Loucy (cell line): Measurements from ENCODE around the gene DNM2.

ENCODE experiments used
- EZH2phosphoT487 ChIP-seq: fragments of 200-600 bp; IDR thresholded peaks from 2 replicates; pipeline ENCODE4 v1.6.1; 2018; ENCODE audit warnings: antibody characterized with exemption, mild to moderate bottlenecking, moderate library complexity, borderline replicate concordance
- TF ChIP-seq, protein P1 (sequence below): fragments of 200-600 bp; sonication (generic); conservative IDR thresholded peaks from 2 replicates; pipeline ENCODE4 v1.5.1; 2014; ENCODE audit warnings: mild to moderate bottlenecking, antibody characterized with exemption, low read length

DNA sequence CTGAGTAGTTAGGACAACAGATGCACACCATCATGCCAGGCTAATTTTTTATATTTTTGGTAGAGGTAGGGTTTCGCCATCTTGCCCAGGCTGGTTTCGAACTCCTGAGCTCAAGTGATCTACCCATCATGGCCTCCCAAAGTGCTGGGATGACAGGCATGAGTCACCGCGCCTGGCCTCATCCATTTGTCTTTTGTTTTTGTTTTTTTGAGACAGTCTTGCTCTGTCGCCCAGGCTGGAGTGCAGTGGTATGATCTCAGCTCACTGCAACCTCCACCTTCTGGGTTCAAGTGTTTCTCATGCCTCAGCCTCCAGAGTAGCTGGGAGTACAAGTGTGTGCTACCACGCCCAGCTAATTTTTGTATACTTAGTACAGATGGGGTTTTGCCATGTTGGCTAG is 57.0 kb downstream of the DNM2 start:
- TF ChIP-seq, protein P1, sequence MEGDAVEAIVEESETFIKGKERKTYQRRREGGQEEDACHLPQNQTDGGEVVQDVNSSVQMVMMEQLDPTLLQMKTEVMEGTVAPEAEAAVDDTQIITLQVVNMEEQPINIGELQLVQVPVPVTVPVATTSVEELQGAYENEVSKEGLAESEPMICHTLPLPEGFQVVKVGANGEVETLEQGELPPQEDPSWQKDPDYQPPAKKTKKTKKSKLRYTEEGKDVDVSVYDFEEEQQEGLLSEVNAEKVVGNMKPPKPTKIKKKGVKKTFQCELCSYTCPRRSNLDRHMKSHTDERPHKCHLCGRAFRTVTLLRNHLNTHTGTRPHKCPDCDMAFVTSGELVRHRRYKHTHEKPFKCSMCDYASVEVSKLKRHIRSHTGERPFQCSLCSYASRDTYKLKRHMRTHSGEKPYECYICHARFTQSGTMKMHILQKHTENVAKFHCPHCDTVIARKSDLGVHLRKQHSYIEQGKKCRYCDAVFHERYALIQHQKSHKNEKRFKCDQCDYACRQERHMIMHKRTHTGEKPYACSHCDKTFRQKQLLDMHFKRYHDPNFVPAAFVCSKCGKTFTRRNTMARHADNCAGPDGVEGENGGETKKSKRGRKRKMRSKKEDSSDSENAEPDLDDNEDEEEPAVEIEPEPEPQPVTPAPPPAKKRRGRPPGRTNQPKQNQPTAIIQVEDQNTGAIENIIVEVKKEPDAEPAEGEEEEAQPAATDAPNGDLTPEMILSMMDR, result no peak
- no peak for TF ChIP-seq EZH2phosphoT487
